Measurements from ENCODE around the gene PCDHGC4.

PCDHGC4 gene

GRCh38 chr5:141496038-141496437 is 11.2 kb downstream of the PCDHGC4 start:
- CTCF ChIA-PET: interaction anchor here (1.1 kb wide), 1 partner anchor 304 kb away, joined by 3 read pairs; the partner anchor contains the start of gene PCDHB10
- POLR2A ChIA-PET (ENCODE audit: low non-redundant PET): no interaction called here

GRCh38 chr5:141501761-141502160 is 16.9 kb downstream of the PCDHGC4 start:
- ChIA-PET POLR2A (ENCODE audit: low non-redundant PET) (no interaction called here), CTCF (interaction anchor here (0.6 to 3.1 kb wide), 3 partner anchors 10 to 584 kb away, joined by 3 to 9 read pairs (median 4); no protein-coding TSS in a partner anchor)
- no peak for DNase-seq (ENCODE audit: low spot score)
- no peak for TF ChIP-seq CTCF (conservative IDR thresholded peaks at IDR 0.05; ENCODE audit: low read depth)
- H3K27ac ChIP-seq: no peak overlapping the region

More at GRCh38 chr5:141496038-141496437, 11.2 kb downstream of the PCDHGC4 start:
- H3K27ac ChIP-seq: peak overlapping the region; percentile 6; the same call in 1 of the 2 replicates
- no peak for DNase-seq (ENCODE audit: low spot score)
- no peak for TF ChIP-seq CTCF (conservative IDR thresholded peaks at IDR 0.05; ENCODE audit: low read depth)

GRCh38 chr5:141503681-141504080 is 18.9 kb downstream of the PCDHGC4 start:
- ChIA-PET CTCF (no interaction called here), POLR2A (ENCODE audit: low non-redundant PET) (no interaction called here)
- TF ChIP-seq CTCF (conservative IDR thresholded peaks at IDR 0.05; ENCODE audit: low read depth): no peak
- no peak for DNase-seq (ENCODE audit: low spot score)
- H3K27ac ChIP-seq: no peak overlapping the region

- no peak for TF ChIP-seq CTCF (conservative IDR thresholded peaks at IDR 0.05; ENCODE audit: low read depth)
- H3K27ac ChIP-seq: no peak overlapping the region
- no peak for DNase-seq (ENCODE audit: low spot score)
- CTCF ChIA-PET: interaction anchor here (1.0 kb wide), 1 partner anchor 26 kb away, joined by 4 read pairs; no protein-coding TSS in a partner anchor
- POLR2A ChIA-PET (ENCODE audit: low non-redundant PET): no interaction called here
Observed at GRCh38 chr5:141504216-141504615, 19.4 kb downstream of the PCDHGC4 start.

- H3K27ac ChIP-seq: peak overlapping the region; percentile 97
- CTCF ChIA-PET: interaction anchor here (0.7 to 1.7 kb wide), 3 partner anchors 16 to 57 kb away, joined by 3 to 5 read pairs (median 3); no protein-coding TSS in a partner anchor
- POLR2A ChIA-PET (ENCODE audit: low non-redundant PET): no interaction called here
- TF ChIP-seq CTCF (conservative IDR thresholded peaks at IDR 0.05; ENCODE audit: low read depth): no peak
- DNase-seq (ENCODE audit: low spot score): no peak
Observed at GRCh38 chr5:141506381-141507155, 21.7 kb downstream of the PCDHGC4 start.

- CTCF ChIA-PET: interaction anchor here (0.7 to 3.3 kb wide), 4 partner anchors 15 to 56 kb away, joined by 3 to 22 read pairs (median 4); no protein-coding TSS in a partner anchor
- no peak for DNase-seq (ENCODE audit: low spot score)
- no peak for TF ChIP-seq CTCF (conservative IDR thresholded peaks at IDR 0.05; ENCODE audit: low read depth)
- POLR2A ChIA-PET (ENCODE audit: low non-redundant PET): no interaction called here
- peak overlapping the region; percentile 97 for H3K27ac ChIP-seq
Observed at GRCh38 chr5:141507387-141508091, 22.7 kb downstream of the PCDHGC4 start.
